Astrocyte of the spinal cord (primary cell): ENCODE measurements around the gene RIMS1.
"Not testable (repeated sequence)": the region's sequence is repeated elsewhere in the genome, so short reads cannot be mapped to it uniquely, and the experiment has no call there.

Experiments used
- DNase-seq: peaks from one replicate; pipeline ENCODE4 v3.0.0; 2011; ENCODE audit warnings: low read depth, low spot score
- H3K4me3 ChIP-seq: 2 replicates; pipeline ENCODE4 v1.5.1; 2011; ENCODE audit warnings: low read depth, mild to moderate bottlenecking, low read length, moderate library complexity
- CTCF ChIP-seq: IDR thresholded peaks from 2 replicates; pipeline ENCODE4 v1.5.1; 2012; ENCODE audit warnings: low read depth, mild to moderate bottlenecking, low read length, inconsistent platforms
- in situ Hi-C: cut with HindIII; loops from 2 replicates; pipeline ENCODE4 v1.10.0; 2017; ENCODE audit warnings: low sequenced_read_pairs

RIMS1 gene

DNA sequence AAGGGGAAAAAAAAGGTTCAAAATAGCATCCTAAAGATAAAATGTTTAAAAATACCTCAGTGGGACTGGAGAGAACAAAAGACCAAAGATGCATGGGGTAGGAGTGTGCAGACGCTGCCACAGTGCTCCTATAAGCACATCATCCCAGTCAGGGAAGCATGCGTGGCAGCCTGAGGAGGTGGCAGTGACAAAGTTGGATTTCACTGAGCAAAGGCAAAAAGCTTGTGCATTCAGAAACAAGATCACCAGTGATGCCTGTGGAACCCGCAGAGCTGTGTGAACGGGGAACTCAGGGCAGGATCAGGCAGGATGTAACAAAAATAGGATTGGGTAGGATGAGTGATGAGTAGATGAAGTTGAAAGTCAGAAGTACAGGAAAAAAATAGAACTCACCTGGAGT is 116.1 kb downstream of the RIMS1 start:
- DNase-seq = no peak
- in situ Hi-C loops = no loop called here
- no peak for TF ChIP-seq CTCF
- no peak overlapping the region for H3K4me3 ChIP-seq

DNA sequence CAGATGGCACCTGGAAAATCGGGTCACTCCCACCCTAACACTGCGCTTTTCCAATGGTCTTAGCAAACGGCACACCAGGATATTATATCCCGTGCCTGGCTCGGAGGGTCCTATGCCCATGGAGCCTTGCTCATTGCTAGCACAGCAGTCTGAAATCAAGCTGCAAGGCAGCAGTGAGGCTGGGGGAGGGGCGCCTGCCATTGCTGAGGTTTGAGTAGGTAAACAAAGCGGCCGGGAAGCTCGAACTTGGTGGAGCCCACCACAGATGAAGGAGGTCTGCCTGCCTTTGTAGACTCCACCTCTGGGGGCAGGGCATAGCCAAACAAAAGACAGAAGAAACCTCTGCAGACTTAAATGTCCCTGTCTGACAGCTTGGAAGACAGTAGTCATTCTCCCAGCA is 120.2 kb downstream of the RIMS1 start:
- in situ Hi-C loops, DNase-seq, H3K4me3 ChIP-seq: not testable (repeated sequence)

DNA sequence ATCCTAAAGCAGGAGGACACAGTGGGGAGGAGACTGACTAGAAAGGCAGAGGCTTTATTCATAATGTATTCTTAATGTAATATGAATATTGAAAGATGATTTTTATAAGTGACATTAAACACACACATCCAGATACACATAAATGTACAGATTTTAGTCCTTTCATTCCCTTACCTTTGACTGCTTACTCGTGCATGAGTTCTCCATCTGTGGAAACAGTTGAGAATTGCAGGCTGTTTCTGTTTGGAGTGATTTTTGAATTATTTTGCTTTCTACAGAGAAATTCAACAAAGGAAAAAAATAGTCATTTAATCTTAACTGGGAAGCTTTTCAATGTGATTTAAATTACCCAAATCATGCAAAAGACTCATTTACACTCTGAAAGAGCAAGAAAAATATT is 136.5 kb downstream of the RIMS1 start:
- in situ Hi-C loops = no loop called here
- DNase-seq = no peak
- no peak for TF ChIP-seq CTCF
- no peak overlapping the region for H3K4me3 ChIP-seq

GRCh38 chr6:72031471-72031870 is 145.1 kb downstream of the RIMS1 start:
- H3K4me3 ChIP-seq = no peak overlapping the region
- in situ Hi-C loops = no loop called here
- no peak for DNase-seq
- no peak for TF ChIP-seq CTCF

DNA sequence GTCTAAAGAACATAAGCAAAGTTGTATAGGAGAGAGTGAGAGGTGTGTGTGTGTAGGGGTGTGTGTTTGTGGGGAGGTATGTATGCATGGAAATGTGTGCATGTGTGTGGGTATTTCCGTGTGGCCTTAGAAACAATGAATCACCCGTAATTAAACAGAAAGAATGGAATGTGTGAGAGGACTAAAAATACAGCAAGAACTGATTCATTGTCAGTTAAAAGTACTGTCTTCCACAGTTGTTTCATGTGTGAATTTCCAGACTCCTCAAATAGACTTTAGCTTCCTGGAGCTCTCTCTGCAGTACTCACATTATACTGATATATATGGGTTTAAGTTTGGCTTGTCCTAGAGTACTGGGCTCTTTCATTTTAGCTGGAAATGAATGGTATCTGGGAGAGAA is 145.7 kb downstream of the RIMS1 start:
- H3K4me3 ChIP-seq = no peak overlapping the region
- no peak for TF ChIP-seq CTCF
- DNase-seq = peak; percentile 9
- in situ Hi-C loops = no loop called here

GRCh38 chr6:72035486-72035885 is 149.1 kb downstream of the RIMS1 start:
- in situ Hi-C loops = no loop called here
- no peak overlapping the region for H3K4me3 ChIP-seq
- no peak for DNase-seq
- TF ChIP-seq CTCF = no peak

DNA sequence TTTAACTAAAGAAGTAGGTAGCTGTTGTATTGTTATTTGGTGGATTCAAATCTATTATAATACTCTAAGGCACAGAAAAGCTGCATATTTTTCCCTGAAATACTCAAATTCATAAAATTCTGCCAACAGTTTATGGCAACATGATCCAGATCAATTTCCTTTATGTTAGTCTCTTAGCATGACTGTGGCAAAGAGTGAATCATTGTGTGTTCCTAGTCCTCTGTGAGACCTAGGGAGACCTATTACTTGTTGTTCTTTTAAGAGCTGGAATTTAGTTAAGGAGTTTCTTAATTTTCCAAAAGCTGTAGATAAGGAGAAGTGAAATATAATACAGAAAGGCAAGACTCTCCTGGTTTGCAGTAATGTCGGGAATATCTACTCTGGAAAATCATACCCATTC is 149.6 kb downstream of the RIMS1 start:
- DNase-seq = no peak
- TF ChIP-seq CTCF = no peak
- H3K4me3 ChIP-seq = no peak overlapping the region
- in situ Hi-C loops = no loop called here
